Measurements from ENCODE around the gene FARS2.

- TF ChIP-seq POLR2A (IDR thresholded peaks at IDR 0.05) (no peak), CTCF (IDR thresholded peaks at IDR 0.05) (no peak)
These were observed 14.2 kb downstream of the FARS2 start for GRCh38 chr6:5275497-5275896.
